ENCODE measurements around the gene TNFAIP3.
"Not testable (repeated sequence)": the region's sequence is repeated elsewhere in the genome, so short reads cannot be mapped to it uniquely, and the experiment has no call there.

TNFAIP3 gene

DNA sequence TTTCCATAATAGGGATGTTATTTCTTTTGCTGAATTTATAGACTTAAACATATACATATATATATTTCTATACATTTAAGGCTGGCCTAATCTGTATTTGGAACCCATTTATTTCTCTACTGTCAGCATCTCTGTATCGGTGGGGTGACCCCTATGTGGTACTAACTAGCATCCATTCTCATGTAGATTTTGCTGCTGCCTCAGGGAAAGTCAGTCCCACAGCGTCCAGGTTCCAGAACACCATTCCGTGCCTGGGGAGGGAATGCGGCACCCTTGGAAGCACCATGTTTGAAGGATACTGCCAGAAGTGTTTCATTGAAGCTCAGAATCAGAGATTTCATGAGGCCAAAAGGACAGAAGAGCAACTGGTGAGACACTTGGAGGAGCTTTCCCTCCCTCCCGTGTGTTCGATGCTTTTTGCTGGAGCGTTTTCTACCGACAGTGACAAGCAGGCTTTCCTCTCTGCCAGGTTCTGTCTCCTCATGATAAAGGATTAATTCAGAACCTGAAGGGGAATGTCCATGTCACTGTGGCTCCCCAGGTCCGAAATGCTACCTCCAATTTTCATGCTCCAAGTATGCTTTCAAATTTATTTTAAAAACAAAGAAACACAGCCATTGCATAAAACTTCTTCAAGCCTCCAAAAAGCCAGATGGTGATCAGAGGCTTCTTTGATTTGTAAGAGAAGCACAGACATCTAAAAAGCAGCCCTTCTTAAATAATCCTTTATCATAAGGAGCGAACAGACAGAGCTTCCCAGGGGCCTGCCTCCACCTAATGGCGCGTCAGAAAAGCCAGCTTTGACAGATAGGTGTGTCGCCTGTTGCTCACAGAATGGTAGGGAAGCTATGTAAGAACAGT lies 13.1 kb downstream of the TNFAIP3 start:
- DNase-seq, result no peak

DNA sequence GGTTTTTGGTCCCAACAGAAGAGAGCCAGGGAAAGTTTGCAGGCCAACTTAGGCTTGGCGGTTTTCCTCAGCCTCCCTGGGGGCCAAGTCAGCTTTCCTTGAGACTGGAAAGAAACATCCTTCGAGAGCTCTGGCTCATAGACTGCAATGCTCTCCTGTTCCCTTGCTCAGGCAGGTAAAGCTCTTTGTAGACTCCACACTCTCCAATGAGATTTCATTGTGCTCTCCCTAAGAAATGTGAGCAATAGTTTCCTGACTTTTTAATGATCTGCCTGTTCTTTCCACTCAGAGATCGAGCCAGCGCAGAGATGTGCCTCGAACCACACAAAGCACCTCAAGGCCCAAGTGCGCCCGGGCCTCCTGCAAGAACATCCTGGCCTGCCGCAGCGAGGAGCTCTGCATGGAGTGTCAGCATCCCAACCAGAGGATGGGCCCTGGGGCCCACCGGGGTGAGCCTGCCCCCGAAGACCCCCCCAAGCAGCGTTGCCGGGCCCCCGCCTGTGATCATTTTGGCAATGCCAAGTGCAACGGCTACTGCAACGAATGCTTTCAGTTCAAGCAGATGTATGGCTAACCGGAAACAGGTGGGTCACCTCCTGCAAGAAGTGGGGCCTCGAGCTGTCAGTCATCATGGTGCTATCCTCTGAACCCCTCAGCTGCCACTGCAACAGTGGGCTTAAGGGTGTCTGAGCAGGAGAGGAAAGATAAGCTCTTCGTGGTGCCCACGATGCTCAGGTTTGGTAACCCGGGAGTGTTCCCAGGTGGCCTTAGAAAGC lies 13.9 kb downstream of the TNFAIP3 start:
- DNase-seq, result no peak

- DNase-seq, result no peak
These were observed 14.4 kb downstream of the TNFAIP3 start for GRCh38 chr6:137881522-137881886.

GRCh38 chr6:137882225-137882961 lies 15.3 kb downstream of the TNFAIP3 start:
- peak; percentile 33 for DNase-seq

DNA sequence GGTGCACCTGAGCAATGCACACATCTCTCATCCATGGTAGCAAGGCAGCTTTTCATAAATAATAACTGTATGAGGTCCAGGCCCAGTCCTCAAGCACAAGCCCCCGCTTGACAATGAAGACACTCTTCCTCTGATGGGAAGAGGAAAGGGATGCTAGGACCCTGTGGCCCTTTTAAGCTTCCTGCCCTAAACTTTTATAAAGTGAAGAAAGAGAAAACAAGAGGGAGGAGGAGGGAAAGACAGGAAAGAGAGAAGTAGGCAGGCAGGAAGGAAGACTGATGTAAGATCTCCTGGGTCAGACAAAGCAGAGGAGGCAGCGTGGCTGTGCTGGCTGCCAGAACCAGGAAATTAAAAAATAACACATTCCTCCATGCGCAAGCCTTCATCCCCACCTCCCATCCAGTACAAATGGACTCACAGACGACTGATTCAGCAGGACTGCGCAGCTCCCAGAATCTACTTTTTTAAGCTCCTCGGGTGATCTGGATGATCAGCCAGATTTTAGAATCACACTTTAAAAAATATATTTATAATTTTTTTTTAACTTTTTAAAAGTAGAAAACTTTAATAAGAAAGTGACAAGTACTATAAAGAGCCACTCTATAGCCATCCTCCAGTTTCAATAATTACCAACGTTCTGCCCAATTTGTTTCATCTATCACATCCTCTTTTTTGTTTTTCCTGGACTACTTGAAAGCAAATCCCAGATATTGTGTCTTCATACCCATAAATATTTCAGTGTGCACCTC lies 16.5 kb downstream of the TNFAIP3 start:
- DNase-seq, result peak; percentile 42

GRCh38 chr6:137884149-137884909 lies 17.3 kb downstream of the TNFAIP3 start:
- no peak for DNase-seq

DNA sequence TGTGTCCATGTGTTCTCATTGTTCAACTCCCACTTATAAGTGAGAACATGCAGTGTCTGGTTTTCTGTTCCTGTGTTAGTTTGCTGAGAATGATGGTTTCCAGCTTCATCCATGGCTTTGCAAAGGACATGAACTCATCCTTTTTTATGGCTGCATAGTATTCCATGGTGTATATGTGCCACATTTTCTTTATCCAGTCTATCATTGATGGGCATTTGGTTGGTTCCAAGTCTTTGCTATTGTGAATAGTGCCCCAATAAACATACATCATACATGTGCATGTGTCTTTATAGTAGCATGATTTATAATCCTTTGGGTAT lies 17.8 kb downstream of the TNFAIP3 start:
- DNase-seq, result not testable (repeated sequence)

DNA sequence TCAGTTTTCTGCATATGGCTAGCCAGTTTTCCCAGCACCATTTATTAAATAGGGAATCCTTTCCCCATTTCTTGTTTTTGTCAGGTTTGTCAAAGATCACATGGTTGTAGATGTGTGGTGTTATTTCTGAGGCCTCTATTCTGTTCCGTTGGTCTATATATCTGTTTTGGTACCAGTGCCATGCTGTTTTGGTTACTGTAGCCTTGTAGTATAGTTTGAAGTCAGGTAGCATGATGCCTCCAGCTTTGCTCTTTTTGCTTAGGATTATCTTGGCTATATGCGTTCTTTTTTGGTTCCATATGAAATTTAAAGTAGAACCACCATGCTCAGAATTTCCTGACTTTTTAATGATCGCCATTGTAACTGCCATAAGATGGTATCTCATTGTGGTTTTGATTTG lies 19.2 kb downstream of the TNFAIP3 start:
- DNase-seq, result not testable (repeated sequence)

DNA sequence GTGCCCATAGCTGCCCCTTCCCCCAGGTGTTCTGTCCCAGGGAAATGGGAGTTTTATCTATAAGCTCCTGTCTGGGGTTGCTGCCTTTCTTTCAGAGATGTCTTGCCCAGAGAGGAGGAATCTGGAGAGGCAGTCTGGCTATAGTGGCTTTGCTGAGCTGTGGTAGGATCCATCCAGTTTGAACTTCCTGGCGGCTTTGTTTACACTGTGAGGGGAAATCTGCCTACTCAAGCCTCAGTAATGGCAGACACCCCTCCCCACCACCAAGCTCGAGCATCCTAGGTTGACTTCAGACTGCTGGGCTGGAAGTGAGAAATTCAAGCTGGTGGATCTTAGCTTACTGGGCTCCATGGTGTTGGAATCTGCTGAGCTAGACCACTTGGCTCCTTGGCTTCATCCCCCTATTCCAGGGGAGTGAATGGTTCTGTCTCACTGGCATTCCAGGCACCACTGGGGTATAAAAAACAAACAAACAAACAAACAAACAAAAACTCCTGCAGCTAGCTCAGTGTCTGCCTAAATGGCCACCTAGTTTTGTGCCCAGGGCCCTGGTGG lies 24.0 kb downstream of the TNFAIP3 start:
- DNase-seq, result no peak

GRCh38 chr6:137892271-137892708 lies 25.2 kb downstream of the TNFAIP3 start:
- DNase-seq, result no peak

- no peak for DNase-seq
These were observed 26.1 kb downstream of the TNFAIP3 start for GRCh38 chr6:137893181-137893580.

GRCh38 chr6:137893726-137894125 lies 26.7 kb downstream of the TNFAIP3 start:
- no peak for DNase-seq

DNA sequence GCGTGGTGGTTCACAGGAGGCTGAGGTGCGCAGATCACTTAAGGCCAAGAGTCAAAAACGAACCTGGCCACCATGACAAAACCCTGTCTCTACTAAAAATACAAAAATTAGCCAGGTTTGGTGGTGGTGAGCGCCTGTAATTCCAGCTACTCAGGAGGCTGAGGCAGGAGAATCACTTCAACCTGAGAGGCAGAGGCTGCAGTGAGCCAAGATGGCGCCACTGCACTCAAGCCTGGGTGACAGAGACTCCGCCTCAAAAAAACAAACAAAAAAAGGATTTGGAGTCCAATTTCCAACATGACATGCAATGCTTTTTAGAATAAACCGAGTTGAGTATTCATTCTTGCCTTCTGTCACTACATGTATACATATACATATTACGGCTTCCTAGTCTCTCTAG lies 27.3 kb downstream of the TNFAIP3 start:
- DNase-seq, result not testable (repeated sequence)

DNA sequence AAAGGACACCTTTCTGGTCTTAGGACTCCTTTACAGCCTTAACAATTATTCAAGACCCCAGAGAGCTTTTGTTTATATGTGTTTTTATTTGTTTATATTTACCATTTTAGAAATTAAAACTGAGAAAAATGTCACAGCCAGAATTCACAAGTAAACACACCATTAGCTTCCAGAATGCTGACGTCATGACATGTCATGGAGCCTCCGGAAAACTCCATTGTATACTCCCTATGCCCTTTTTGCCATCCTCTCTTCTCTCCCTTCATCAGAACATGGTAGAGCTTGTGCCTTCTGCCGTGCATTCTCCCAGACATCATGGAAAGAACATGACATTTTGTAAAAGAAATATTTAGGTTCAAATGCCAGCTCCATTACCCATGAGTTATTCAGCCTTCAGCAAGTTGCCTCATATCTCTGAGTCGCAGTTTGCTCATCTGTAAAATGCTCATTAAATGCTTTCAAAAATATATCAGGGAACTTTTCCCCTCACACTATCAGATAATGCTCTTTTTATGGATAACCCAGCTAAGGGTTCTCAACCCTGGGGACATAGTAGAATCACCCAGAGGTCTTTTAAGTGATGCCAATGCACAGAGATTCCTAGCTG lies 27.8 kb downstream of the TNFAIP3 start:
- DNase-seq, result no peak

- DNase-seq, result no peak
These were observed 29.6 kb downstream of the TNFAIP3 start for GRCh38 chr6:137896647-137897046.

DNA sequence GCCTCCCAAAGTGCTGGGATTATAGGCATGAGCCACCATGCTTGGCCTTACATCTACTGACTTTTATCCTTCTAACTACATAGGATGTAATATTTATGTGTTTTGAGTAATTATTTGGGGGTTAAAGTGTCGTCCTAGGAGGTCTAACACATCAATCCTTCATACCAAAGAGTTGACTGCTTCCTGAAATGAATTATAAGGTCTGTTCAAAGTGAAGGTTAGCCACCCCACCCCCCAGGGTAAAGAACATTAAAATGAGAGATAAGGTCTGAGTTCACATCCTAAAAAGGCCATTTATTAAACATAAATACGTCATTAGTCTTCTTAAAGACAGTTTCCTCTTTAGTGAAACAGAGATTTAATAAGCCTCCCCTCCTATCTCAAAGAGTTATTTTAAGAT lies 33.8 kb downstream of the TNFAIP3 start:
- no peak for DNase-seq

DNA sequence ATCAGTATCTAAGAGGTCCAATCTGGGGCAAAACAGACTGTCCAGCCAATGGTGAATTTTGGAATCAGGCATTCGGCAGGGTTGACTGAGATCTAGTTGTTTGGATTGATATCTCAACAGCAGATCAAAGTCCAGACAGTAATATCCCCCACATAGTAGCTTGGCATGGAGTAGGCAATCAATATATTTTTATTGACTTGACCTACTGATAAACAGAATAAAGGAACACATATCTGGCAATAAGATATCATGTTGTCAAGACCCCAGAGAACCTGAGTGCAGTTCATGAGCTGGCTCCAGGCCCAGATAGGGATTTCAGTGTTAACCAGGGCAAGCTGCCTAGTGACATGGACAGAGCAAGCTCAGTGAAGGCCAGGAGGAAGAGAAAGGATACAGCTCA lies 34.4 kb downstream of the TNFAIP3 start:
- DNase-seq, result no peak

- DNase-seq, result no peak
These were observed 35.6 kb downstream of the TNFAIP3 start for GRCh38 chr6:137902699-137903098.

GRCh38 chr6:137903274-137903932 lies 36.3 kb downstream of the TNFAIP3 start:
- DNase-seq, result peak; percentile 72

DNA sequence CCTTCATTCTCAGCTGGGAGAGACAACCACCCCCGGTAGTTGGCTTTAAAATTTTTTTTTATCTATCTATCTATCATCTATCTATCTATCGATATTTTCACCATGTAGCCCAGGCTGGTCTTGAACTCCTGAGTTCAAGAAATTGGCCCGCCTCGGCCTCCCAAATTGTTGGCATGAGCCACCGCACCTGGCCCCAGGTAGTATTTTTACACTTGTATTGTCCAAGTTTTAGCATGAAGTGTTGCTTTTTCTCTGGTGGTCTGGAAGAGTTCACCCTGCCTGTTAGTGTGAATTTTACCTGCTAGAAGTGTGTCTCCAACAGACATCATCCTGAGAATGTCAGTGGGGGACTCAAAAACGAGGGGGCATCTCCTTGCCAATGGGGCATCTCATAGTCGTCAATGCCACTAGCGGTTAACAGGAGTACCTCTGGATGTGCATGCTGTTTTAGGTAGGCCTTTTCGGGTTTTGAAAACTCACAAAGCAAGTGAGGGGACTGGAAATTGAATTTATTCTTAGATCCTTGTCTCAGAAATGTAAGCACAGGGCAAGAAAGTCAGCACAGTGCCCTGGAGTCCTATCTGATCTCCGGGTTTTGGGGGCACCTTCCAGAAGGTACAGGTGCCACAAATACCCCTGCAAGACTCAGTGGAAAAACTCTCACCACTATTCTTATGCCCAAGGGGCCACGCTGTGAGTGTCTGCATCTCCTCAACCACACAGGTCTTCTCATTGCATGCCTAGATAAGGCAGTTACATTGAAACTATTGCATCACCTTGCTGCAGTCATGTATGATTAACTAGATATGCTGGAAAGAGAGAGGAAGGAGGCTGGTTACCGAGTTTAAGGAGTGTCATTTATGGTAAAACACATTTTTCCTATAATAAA lies 37.1 kb downstream of the TNFAIP3 start:
- DNase-seq, result peak; percentile 92
